PC-3 (cell line): Measurements from ENCODE around the gene PMEPA1. TPM values are rescaled to one million over a fixed set of nuclear protein-coding genes. Genes with fewer than 3 reads are reported as not detected.

Source experiments
- ATAC-seq: fragments of 200-7000 bp; cut with Tn5 transposase; 2 replicates; pipeline ENCODE4 v1.9.1; 2020; ENCODE audit warnings: mild to moderate bottlenecking, moderate library complexity
- BruUV-seq: library from RNA; stranded (reverse); fragments of 400-500 nt; replicated peaks from 2 replicates; lab custom pipeline; 2021; lab: Mats Ljungman, UMichigan
- CTCF ChIA-PET: fragments of 300-600 bp; sonication (Branson Sonifier 250); formaldehyde crosslinking; loops from one replicate; lab custom pipeline; 2022; ENCODE audit warnings: antibody characterized with exemption; lab: Charles Lee
- POLR2A ChIA-PET: fragments of 300-600 bp; sonication (Branson Sonifier 250); formaldehyde crosslinking; loops from one replicate; lab custom pipeline; 2022; ENCODE audit warnings: antibody characterized with exemption; ENCODE audit not compliant: unreplicated experiment; lab: Charles Lee
- DNase-seq: peaks from one replicate; pipeline ENCODE4 v3.0.0-alpha.2; 2015
- H2AFZ ChIP-seq: fragments of 300-600 bp; sonication (generic); 2 replicates; pipeline ENCODE4 v1.6.0; 2016; ENCODE audit warnings: antibody characterized with exemption, low read length
- H3F3A ChIP-seq: fragments of 300-600 bp; sonication (generic); one replicate; pipeline ENCODE4 v1.6.0; 2017; ENCODE audit warnings: antibody characterized with exemption, low read length, control low read depth, mild to moderate bottlenecking; ENCODE audit not compliant: unreplicated experiment
- H3K27ac ChIP-seq: fragments of 300-600 bp; sonication (generic); 2 replicates; pipeline ENCODE4 v1.5.1; 2016; ENCODE audit warnings: mild to moderate bottlenecking, low read length
- H3K27me3 ChIP-seq: fragments of 300-600 bp; sonication (generic); 2 replicates; pipeline ENCODE4 v1.6.1; 2016; ENCODE audit warnings: low read length, mixed read lengths
- H3K36me3 ChIP-seq: fragments of 300-600 bp; sonication (generic); 2 replicates; pipeline ENCODE4 v1.6.1; 2016; ENCODE audit warnings: low read depth, mixed run types, low read length, mixed read lengths
- H3K4me1 ChIP-seq: fragments of 300-600 bp; sonication (generic); 2 replicates; pipeline ENCODE4 v1.5.1; 2016; ENCODE audit warnings: low read length; ENCODE audit not compliant: insufficient read depth
- H3K4me2 ChIP-seq: fragments of 300-600 bp; sonication (generic); 2 replicates; pipeline ENCODE4 v1.6.0; 2016; ENCODE audit warnings: low read length
- H3K4me3 ChIP-seq: fragments of 300-600 bp; sonication (generic); 2 replicates; pipeline ENCODE4 v1.5.1; 2016; ENCODE audit warnings: mild to moderate bottlenecking, low read length, mixed read lengths
- H3K79me2 ChIP-seq: fragments of 300-600 bp; sonication (generic); 2 replicates; pipeline ENCODE4 v1.6.1; 2017; ENCODE audit warnings: low read length, mixed read lengths
- H3K9ac ChIP-seq: fragments of 300-600 bp; sonication (generic); 2 replicates; pipeline ENCODE4 v1.6.0; 2016; ENCODE audit warnings: mild to moderate bottlenecking, low read length
- H3K9me2 ChIP-seq: fragments of 300-600 bp; sonication (generic); replicated peaks from 2 replicates; pipeline ENCODE4 v1.6.1; 2016; ENCODE audit warnings: mixed run types, low read length, mixed read lengths
- H3K9me3 ChIP-seq: fragments of 300-600 bp; sonication (generic); 2 replicates; pipeline ENCODE4 v1.6.1; 2016; ENCODE audit warnings: low read length, mixed read lengths
- H4K20me1 ChIP-seq: fragments of 300-600 bp; sonication (generic); 2 replicates; pipeline ENCODE4 v1.6.1; 2016; ENCODE audit warnings: low read length, mixed read lengths
- EZH2 ChIP-seq: fragments of 300-600 bp; sonication (generic); IDR thresholded peaks from one replicate; pipeline ENCODE4 v1.6.1; 2017; ENCODE audit warnings: antibody characterized with exemption, mild to moderate bottlenecking, low read length; ENCODE audit not compliant: unreplicated experiment
- EZH2phosphoT487 ChIP-seq: fragments of 300-600 bp; sonication (generic); IDR thresholded peaks from 2 replicates; pipeline ENCODE4 v1.6.1; 2018; ENCODE audit warnings: mild to moderate bottlenecking, antibody characterized with exemption, low read length, borderline replicate concordance
- intact Hi-C: fragments of 100-400 bp; cut with micrococcal nuclease; formaldehyde crosslinking; loops from 2 replicates; pipeline ENCODE4 v1.9.0; 2023
- total RNA-seq: library from RNA; depleted of rRNA; stranded (reverse); fragments of >200 nt; gene quantifications from 2 replicates; pipeline ENCODE4 v1.2.3, GENCODE V29; 2014
- TF ChIP-seq, protein P1 (sequence below): fragments of 300-600 bp; sonication (generic); conservative IDR thresholded peaks from 2 replicates; pipeline ENCODE4 v1.5.1; 2017; ENCODE audit warnings: antibody characterized with exemption, low read depth, mild to moderate bottlenecking, low read length

Gene PMEPA1
- total RNA-seq, 1 experiment from 2014 or later, result 21.9 TPM

DNA sequence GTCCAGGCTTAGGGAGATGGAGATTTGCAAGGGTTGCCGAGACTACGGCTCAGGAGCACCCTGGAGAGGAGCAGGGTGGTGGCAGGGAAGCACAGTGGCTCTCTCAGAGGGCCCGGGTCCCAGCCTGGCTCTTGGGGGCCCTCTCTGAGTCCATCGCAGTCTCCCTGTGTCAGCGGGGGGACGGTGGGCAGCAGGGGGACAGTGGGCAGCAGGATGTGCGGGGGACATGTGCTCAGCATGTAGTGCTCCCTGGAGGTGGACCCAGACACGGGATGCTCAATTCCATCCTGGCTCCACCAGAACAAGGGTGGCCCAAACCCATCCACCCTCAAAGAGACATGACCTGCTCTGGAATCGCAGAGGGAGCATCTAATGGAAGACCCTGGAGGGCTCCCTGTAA is 46.6 kb downstream of the PMEPA1 start:
- peaks cover 19% of the 10 kb centered on the region; the same call in 1 of the 2 replicates for H4K20me1 ChIP-seq
- TF ChIP-seq EZH2 (no peak), EZH2phosphoT487 (no peak)
- TF ChIP-seq, protein P1, sequence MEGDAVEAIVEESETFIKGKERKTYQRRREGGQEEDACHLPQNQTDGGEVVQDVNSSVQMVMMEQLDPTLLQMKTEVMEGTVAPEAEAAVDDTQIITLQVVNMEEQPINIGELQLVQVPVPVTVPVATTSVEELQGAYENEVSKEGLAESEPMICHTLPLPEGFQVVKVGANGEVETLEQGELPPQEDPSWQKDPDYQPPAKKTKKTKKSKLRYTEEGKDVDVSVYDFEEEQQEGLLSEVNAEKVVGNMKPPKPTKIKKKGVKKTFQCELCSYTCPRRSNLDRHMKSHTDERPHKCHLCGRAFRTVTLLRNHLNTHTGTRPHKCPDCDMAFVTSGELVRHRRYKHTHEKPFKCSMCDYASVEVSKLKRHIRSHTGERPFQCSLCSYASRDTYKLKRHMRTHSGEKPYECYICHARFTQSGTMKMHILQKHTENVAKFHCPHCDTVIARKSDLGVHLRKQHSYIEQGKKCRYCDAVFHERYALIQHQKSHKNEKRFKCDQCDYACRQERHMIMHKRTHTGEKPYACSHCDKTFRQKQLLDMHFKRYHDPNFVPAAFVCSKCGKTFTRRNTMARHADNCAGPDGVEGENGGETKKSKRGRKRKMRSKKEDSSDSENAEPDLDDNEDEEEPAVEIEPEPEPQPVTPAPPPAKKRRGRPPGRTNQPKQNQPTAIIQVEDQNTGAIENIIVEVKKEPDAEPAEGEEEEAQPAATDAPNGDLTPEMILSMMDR, result no peak
- H3K27ac ChIP-seq, result no peak overlapping the region
- no peaks in the 10 kb centered on the region for H3K27me3 ChIP-seq
- H3K4me2 ChIP-seq, result no peak overlapping the region
- H3K4me1 ChIP-seq, result no peaks in the 10 kb centered on the region
- no TSS peak for BruUV-seq
- H3K9me3 ChIP-seq, result no peaks in the 10 kb centered on the region
- H3K79me2 ChIP-seq, result peaks cover 92% of the 10 kb centered on the region
- DNase-seq (no peak), ATAC-seq (no peak)
- H3K9me2 ChIP-seq, result no peaks in the 10 kb centered on the region
- no peaks in the 10 kb centered on the region for H3F3A ChIP-seq
- ChIA-PET POLR2A (no interaction called here), CTCF (no interaction called here)
- intact Hi-C loops, result no loop called here
- H2AFZ ChIP-seq, result no peak overlapping the region
- no peak overlapping the region for H3K9ac ChIP-seq
- H3K36me3 ChIP-seq, result peaks cover 14% of the 10 kb centered on the region; the same call in 1 of the 2 replicates
- no peak overlapping the region for H3K4me3 ChIP-seq

DNA sequence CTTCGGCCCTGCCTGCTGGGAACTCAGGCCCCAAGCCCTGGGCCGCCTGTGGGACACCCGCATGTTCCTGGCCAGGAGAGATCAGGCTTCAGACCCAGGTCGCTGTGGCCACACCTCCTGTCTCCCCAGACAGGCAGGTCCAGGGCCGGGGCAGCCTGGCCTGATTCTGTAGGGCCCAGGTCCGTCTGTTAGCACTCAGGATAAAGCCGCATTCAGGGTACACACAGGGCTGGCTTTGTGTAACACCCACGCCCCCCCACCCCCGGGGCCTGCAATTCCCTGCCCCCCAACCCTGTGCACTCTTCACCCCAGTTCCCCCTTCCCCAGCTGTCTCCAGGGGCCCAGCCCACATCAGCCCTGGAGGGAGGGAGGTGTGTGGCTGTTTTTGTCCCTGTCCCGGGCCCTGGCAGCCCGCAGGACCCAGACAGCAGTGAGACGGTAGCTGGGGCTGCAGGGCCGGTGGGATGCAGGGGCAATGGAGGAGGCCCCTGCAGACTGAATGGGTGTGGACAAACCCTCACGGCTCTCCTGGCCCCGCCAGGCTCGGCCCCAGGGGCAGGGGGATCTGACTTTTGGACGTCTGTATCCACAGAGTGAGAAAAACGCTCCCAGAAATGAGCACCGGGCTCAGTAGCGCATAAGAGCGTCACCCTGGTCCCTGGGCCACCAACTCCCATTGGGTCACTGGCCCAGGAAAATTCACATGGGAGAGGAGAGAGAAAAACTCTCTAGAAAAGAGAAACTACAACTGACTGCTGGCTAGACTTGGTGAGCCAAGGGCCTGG is 47.2 kb downstream of the PMEPA1 start:
- H3K27ac ChIP-seq, result no peak overlapping the region
- POLR2A ChIA-PET, result no interaction called here
- CTCF ChIA-PET, result no interaction called here
- H3K79me2 ChIP-seq, result peaks cover 86% of the 10 kb centered on the region
- H3K27me3 ChIP-seq, result no peaks in the 10 kb centered on the region
- intact Hi-C loops, result no loop called here
- H4K20me1 ChIP-seq, result peaks cover 15% of the 10 kb centered on the region; the same call in 1 of the 2 replicates
- no peak overlapping the region for H3K4me3 ChIP-seq
- no peaks in the 10 kb centered on the region for H3K9me3 ChIP-seq
- TF ChIP-seq, protein P1, result no peak
- TF ChIP-seq EZH2 (no peak), EZH2phosphoT487 (no peak)
- no peaks in the 10 kb centered on the region for H3K9me2 ChIP-seq
- no peaks in the 10 kb centered on the region for H3F3A ChIP-seq
- H3K9ac ChIP-seq, result no peak overlapping the region
- H2AFZ ChIP-seq, result no peak overlapping the region
- BruUV-seq, result no TSS peak
- DNase-seq, result no peak
- peaks cover 15% of the 10 kb centered on the region; the same call in 1 of the 2 replicates for H3K36me3 ChIP-seq
- ATAC-seq, result no peak
- no peaks in the 10 kb centered on the region for H3K4me1 ChIP-seq
- no peak overlapping the region for H3K4me2 ChIP-seq
